Muscle of back (tissue), 11 donors: Measurements from ENCODE around the gene TNC. TPM values are rescaled to one million over a fixed set of nuclear protein-coding genes. Genes with fewer than 3 reads are reported as not detected.

ENCODE experiments used
- DNase-seq, 3 donors: peaks; one replicate each; pipeline versions ENCODE4 v3.0.0 to v3.0.0-alpha.2; 2013
- polyA plus RNA-seq, 10 donors: library from polyadenylated mRNA; unstranded; fragments of 120-200 nt; gene quantifications; one replicate each; pipeline ENCODE4 v1.2.1, GENCODE V29; 2013; ENCODE audit not compliant: insufficient read length in 10 of 10

The TNC gene
- polyA plus RNA-seq, 10 donors: 22.2 to 115 (median 56.2) TPM

DNA sequence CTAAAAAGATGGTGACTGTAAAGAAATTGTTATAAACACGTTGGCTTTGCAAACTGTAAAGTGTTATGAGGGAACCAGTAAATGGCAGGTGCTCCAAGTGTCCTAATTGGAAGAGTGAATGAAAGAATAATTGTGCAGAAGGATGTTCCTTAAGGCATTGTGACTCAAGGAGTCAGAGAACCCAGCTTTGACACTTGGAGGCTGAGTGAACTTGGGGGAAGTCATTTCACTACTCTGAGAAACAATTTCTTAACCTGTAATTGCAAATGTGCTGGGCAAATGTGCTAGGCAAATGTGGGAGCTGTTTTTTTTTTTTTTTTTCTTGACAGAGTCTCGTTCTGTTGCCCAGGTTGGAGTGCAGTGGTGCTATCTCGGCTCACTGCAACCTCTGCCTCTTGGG, 103.5 kb downstream of the TNC start:
- DNase-seq: no peak

GRCh38 chr9:115013998-115014397, 104.0 kb downstream of the TNC start:
- DNase-seq: peak; percentile 63 to 81 (median 64)

DNA sequence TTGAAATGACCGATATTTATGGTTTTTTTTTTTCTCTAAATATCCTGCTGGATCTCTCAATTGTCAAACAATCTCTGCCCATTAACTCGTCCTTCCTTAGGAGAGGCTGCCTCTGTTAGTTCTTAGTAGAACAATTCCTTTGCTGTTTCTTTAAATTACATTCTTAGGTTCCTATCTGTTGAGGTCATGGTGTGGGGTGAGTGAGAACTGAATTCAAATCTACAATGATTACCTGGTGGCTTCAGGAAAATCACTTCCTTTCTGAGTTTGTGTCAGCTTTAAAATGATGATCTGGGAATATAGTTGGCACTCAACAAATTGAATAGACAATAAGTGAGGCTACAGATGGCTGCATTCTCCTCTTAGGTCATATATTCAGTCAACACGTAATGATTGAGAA, 105.5 kb downstream of the TNC start:
- no peak for DNase-seq

DNA sequence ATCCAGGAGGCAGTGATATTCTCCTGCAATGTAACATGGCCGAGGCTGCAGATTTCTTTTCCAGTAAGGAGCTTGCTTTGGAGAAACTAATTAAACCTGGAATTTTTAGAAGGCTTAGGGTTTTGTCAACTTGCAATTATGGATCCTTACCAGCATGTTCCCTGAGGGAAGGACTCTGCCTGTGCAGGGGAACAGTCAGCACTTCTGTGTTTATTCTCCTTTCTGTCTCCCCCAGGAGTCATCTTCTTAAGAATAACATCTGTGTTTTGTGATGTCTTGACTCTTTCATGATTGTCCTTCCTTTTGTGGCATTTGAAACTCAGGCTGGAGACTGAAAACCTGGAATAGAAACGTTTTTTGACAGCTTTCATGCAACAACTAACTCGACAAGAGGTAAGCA, 107.1 kb downstream of the TNC start:
- DNase-seq: no peak

DNA sequence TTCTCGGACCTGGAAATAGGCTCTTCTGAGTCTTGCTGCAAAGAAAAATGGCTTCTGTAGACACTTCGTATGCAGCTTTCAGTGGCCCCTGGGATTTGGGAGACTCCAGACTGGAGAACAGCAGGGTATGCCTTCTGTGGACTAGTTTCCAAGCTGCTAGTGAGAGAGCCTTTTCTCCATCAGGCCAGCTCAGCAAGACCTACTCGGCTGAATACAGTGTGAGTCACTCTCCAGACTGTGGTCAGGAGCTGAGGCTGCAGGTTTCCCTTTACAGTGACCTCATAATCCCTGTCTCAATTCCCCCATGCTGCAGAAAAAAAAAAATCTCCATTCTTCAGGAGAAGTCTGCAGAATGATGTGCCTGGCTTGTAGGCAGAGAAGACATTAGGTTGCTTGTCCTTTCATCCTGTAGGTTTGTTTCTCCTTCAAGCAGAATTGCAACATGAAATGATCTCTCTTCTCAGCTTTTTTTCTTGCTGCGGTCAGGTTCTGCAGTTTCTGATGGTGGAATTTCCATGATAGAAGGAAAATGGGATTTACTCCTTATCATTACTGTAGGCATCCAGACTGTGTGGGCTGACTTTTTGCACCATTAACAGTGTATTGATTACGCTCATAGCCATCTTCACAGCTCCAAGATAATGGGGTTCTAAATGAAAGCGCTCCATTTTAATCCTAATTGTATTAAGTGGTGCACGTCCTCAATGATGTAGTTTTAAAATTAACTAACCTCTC, 109.3 kb downstream of the TNC start:
- DNase-seq: peak in 1 of 3 donors; percentile 78

DNA sequence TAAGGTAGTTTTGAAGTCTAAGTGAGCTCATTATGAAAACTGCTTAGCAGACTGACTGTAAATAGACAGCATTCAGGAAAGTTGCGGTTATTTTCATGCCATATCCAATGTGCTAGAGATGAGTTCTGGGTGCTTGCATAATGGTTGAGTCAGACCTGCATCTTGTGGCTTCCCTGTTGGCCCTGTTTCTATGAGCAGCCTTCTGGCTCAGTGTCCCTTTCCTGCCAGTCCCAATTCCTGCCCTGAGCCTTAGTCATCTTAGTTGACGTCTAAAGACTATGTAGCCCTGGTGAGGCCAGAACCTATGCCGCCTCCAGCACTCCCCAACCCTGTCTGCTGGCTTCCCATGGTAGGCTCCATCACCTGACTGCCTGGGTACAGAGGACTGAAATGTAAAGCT, 111.3 kb downstream of the TNC start:
- peak in 1 of 3 donors; percentile 69 for DNase-seq

DNA sequence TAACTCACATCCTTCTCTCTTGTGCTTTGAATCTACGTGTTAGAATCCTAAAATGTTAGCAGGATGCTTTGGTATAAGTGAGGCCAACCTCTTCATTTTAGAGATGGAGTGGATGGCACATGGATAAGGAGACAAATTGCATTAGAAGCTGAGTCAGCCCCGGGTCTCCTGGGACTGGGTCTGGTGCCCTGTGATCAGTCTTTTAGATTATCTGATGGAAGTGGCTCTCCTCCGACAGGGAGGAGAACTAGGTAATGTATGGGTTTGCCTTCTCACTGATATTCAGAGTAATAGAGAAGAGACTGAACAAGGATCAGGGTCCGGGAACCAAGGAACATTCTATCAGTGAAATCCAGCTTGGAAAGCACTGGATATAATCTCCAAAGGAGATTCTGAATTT, 112.6 kb downstream of the TNC start:
- DNase-seq: no peak

- no peak for DNase-seq
Measured at GRCh38 chr9:115004545-115004944, 113.4 kb downstream of the TNC start.

DNA sequence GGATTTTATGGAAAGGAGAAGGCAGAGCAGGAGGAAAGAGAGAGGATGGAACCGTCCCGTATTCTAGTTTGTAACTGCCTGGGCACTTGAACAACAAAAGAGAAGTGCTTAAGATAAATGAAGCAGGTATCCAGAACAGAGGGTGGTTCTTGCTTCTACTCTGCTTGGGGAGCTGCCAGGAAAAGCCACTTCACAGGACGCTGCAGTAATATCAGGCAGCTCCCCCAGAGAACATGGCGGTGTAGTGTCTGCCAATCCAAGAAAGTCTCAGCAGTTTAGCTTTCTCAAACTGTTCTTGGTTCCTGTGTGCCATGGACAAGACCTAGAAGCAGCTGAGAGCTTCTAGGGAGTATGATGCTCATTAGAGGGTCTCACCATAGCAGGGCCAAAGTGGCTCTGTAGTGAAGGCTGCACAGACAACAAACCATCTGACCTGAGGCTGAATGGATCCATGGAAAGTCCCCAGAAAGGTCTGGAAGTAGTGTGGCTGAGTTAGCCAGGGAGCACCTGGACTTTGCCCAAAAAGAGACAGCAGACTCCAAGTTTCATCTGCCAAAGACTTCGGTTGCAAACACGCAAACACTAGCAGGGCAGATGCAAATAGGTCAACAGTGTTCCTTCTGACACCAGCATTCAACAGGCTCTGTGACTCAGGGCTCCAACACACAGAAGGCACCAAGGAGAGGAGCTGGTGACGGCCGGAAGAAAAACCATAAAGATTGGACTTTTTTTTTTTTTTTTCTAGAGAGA, 115.4 kb downstream of the TNC start:
- DNase-seq: peak in 1 of 3 donors; percentile 23

- DNase-seq: no peak
Measured at GRCh38 chr9:115000217-115000639, 117.7 kb downstream of the TNC start.

DNA sequence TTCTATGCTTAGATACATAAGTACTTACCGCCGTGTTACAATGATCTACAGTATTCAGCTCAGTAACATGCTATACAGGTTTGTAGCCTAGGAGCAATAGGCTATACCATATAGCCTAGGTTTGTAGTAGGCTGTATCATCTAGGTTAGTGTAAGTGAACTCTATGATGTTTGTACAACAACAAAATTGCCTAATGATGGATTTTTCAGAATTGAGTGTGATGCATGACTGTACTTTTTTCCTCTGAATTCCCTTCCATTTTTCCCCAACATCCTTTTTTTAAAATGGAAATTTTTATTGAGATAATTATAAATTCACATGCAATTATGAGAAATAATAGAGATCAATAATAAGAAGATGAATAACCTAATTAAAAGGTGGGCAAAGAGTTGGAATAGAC, 119.6 kb downstream of the TNC start:
- no peak for DNase-seq

GRCh38 chr9:114995681-114996221, 122.2 kb downstream of the TNC start:
- no peak for DNase-seq

DNA sequence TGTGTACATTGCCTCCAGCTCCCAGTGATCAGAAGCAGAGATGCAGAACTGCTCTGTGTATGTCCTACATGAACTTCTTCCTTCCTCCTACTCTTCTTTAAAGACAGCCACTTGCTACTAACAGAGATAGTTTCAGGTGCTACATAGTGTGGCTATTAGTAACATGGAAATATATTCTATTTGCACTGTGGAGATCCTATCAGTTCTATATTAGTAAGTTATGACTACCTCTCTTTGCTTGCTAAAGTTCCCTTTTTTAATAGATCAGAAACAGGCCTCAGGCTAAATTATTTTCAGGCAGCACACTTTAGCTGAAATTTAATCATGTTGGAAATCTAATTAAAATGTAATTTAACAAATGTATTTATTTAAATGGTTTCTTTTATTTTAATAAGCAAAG, 123.2 kb downstream of the TNC start:
- no peak for DNase-seq

GRCh38 chr9:114991861-114992260, 126.1 kb downstream of the TNC start:
- no peak for DNase-seq

DNA sequence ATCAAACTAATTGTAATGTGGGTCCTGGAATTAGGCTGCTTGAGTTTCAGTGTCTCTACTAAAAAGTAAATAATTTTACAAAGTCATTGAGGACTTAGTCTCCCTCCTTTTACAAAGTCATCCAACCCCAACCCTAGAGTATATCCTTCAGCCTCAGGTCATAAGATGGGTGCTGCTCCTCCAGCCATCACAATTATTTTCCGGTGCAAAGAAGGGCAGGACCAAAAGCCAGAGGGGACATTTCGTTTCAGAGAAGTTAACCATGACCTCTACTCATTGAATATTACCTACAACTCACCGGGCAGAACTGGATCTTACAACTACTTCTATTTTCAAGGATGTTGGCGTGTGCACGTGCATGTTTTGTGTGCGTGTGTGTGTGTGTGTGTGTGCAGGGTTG, 127.1 kb downstream of the TNC start:
- DNase-seq: no peak

DNA sequence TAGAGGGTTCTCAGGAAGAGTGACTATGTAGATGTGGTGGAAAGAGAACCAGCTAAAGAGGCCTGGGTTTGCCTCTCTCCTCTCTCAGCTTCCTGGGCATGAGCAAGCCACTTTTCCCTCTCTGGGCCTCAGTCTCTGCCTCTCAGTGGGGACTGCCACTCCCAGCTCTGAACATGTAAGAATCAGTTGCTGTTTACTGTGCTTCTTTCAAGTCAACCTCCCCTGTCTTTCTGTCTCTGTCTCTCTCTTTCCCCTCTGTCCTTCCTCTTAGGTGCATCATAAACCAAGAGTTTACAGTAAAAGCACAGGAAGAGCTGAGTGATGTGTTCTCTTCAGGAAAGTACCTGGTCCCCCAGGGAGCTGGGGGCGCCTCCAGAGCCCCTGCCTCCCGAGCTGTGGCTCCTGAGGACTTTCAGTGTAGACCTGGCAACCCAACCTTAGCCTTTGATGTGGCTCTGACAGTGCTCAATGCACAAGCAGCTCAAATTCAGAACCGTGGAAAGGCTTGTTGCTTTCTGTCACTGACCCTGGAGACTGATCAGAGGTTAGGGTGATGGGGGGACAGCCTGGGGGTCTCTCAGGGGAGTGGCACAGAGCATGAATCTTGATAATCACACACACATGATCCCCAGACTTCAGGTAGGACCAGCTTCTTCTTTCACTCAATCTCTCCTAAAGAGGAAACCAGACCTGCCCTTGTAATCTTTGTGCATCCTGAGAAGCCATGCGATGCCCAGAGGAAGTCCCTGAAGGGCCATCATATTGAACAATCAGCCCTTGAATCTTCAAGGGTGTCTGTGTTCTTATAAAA, 128.2 kb downstream of the TNC start:
- DNase-seq: no peak

DNA sequence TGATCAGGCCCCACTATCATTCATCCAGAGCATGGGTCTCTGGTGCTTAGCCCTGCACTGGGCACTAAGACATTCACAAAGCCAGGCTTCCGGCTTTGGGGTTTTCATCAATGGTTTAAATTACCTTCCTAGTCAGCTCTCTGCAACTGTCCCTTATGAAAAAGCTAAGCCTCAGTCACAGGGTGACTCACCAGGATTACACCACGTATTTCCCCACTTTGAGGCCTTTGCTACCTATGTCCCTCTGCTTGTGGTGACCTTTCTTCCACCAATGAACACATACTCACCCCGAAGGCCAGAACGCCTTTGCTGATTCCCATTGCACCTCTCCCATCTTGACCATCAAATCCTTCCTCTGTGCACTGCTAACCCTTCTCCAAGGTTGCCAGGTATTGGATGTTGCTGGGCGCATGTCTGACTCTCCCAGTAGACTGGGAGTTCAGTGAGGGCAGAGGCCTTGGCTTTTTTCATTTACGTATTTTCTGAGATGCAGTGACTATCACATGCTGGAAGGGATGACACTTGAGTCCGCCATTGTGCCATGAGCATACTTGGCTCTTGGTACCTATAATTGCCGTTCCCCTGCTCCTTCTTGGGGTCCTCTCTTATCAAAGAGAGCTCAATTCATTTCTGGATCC, 128.9 kb downstream of the TNC start:
- no peak for DNase-seq

DNA sequence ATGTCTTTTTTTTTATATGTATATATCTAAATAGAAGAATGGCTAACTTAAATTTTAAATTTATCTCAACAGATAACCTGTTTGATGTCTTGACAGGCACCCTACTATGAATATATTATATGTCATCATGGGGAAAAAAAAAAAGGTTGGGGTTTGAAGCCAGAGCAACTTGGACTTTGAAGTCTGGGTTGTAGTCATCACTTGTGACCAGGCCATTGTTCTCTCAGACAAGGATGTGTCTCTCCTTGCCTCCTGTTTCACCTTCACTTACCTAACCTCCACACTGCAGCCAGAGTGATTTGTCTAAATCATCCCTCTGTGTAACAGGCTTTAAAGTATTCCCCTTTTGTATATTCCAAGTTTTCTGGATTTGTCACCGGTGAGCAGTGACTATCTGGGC, 130.8 kb downstream of the TNC start:
- DNase-seq: no peak

DNA sequence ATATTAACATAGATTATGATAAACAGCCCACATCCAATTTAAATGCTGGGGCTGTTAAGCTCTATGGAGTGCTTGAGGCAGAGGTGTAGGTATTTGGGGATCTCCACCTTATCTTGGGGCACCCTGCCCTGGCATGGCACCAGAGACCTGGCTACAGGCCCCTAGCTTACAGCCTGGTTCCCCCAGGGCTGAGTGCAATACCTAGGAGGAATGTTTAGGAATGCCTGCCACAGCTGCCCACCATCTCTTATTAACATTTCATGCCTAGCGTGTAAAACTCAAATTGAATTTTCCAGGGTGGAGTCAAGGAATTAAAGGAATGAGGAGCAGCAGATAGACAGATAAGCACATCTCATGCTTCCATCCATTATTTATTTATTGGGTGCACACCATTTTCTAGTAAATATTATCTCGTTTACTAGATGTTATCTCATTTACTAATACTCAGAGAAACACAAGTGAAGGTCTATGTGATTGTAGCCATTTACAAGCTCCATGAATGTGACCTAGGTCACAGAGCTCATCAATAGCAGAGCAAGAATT, 131.9 kb downstream of the TNC start:
- no peak for DNase-seq

- no peak for DNase-seq
Measured at GRCh38 chr9:114981063-114981462, 136.9 kb downstream of the TNC start.

DNA sequence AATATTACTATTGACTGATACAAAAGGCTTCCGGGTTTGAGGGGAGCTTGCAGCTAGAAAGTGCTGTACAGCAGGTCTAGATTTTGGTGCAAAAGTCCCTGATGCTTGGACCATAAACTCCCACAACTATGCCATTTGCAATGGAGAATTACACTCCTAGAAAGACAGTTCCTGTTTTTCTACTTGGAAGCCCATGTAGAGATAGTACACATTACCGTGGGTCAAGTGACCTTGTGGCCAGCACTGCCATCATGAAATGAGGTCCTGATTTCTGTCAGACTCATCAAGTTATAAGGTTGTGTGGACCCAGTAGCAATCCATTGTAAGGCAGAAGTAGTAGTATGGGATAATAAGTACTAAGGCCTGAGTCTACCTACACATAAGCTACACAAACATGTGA, 144.7 kb downstream of the TNC start:
- DNase-seq: no peak
